Activated CD8-positive, alpha-beta memory T cell treated with anti-CD3 and anti-CD28 coated beads, Interleukin-2, amount 50 U/mL, for 4 hours (primary cell): ENCODE data around the gene DOCK1.

ENCODE experiments used
- DNase-seq: peaks from one replicate; pipeline ENCODE4 v3.0.0-alpha.2; 2020

Gene DOCK1

DNA sequence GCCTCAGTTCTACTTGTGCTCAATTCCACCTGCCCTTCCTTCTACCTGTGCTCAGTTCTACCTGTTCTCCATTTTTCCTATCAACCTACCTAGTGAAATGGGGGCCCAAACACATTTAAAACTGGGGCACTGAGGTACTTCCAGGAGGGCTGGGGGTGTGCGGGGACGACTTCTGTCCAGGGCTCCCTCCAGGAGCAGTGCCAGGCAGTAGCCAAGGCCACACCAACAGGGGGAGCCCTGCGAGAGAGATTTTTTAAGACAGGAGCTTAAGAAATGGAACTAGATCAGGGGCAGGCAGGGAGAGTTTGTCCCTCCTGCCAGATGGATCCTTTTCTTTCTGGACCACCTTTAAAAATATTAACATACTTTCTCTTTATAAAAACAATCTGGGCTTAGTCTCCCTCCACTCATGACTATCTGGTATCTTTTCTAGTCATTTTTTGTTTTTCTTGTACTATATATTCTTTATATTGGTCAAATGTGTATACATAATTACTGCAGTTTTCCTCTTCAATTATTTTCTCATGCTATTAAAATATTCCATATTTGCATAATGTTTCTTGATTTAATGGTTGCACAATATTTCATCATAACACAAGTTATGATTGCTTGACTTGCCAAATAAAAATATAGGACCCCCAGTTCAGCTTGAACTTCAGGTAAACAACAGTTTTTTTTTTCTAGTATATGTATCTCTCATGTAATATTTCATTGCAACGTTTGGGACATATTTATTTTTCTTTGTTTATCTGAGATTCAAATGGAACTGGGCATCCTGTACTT lies 338.5 kb downstream of the DOCK1 start:
- no peak for DNase-seq

GRCh38 chr10:127245456-127245855 lies 340.2 kb downstream of the DOCK1 start:
- no peak for DNase-seq

- no peak for DNase-seq
Measured at GRCh38 chr10:127250031-127250430, 344.8 kb downstream of the DOCK1 start.

- no peak for DNase-seq
Measured at GRCh38 chr10:127252818-127253217, 347.6 kb downstream of the DOCK1 start.

- no peak for DNase-seq
Measured at GRCh38 chr10:127254276-127254675, 349.0 kb downstream of the DOCK1 start.

GRCh38 chr10:127257395-127257794 lies 352.2 kb downstream of the DOCK1 start:
- no peak for DNase-seq

GRCh38 chr10:127259347-127259746 lies 354.1 kb downstream of the DOCK1 start:
- DNase-seq: no peak

DNA sequence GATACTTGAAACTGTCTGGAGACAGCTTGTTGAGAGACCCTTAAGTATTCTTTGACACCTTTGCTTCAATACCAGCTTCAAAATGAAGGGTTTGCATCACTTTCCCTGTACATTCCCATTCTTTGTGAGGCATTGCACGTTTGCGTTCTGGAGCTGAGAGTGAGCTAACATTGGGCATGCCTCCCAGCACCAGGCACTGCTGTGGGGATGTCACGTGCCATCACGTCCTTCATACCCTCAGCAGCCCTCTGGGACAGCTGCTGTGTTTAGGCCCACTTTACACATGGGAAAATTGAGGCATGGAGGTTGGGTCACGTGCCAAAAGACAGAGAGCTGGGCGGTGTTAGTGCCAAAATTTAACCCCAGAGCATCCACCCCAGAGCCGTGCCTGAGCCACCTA lies 357.4 kb downstream of the DOCK1 start:
- no peak for DNase-seq

DNA sequence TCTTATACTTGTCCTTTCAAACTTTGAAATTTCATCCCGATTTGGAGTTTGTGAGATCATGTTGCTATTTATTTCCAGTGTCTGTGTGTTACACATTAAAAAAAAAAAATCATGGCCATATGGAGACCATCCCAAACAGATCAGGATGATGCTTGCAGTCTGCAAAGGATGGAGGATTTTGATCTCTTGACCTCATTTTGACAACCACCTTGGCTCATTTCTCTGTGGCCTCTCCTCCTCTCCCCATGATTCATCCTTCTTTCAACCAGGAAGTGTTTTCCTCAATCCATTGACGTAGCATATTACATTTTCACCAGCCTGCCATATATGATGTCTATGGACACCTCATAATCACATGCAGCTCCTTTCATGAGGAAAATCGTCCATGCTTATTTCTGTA lies 360.1 kb downstream of the DOCK1 start:
- no peak for DNase-seq

DNA sequence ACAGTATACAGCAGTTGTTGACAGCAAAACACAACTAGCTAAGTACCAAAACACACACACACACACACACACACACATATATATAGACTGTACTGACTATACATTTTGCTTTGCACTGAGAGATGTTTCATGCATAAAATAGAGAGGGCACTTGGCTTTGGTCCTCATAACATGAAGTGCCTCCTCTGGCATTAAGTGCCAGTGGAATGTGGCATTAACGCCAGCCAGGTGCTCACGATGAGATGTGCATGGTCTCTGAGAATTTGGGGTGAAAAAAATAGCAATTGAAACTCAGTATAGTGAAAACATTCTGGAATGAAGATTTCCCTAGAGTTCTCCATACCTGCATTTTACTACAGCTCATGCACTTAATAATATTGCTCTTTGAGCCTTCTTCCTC lies 361.2 kb downstream of the DOCK1 start:
- DNase-seq: no peak

DNA sequence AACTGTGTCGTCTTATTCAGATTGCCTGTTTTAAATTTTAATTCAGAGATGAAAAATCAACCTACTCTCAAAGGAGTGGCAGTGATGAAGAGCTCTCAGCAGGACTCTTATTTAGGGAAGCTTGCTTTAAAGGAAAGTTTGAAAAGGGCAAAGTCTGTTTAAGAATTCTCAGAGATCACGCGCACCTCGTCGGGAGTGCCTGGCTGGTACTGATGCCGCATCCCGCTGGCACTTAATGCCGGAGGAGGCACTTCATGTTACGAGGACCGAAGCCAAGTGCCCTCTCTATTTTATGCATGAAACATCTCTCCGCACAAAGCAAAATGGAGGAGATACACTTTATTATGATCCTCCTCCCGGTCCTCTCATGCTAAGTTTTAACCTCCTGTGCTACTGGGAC lies 362.2 kb downstream of the DOCK1 start:
- DNase-seq: no peak

GRCh38 chr10:127272076-127272475 lies 366.8 kb downstream of the DOCK1 start:
- DNase-seq: no peak

GRCh38 chr10:127275272-127275671 lies 370.0 kb downstream of the DOCK1 start:
- no peak for DNase-seq

DNA sequence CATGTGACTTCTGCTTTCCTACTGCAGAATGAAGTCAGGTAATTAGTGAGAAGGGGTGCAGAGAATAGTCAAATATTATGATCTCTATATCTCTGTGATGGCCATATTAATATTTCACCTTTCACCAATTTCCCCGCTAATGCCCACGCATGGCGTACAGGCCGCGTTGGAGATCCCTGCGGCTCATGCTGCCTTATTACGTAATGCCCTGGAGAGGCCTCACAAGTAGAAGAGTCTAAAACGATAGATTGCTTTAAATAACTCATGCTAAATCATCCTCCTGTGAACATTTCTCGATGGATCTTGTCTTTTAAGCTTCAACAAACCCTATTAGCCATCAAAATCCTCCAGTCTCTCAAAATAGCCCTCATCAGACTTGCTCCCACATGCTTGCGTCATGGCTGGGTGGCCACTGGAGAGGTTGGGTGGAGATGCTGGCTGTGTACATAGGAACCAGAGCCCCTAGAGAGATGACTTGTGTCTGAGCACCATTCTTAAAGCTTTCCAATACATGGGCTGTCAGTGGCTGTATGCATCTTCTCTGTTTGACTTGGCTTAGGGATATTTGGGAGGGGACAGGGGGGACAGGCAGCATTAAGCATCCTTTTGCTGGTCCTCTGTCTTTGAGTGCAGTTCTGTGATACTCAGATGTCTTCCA lies 370.7 kb downstream of the DOCK1 start:
- no peak for DNase-seq

GRCh38 chr10:127276794-127277462 lies 371.7 kb downstream of the DOCK1 start:
- DNase-seq: no peak

GRCh38 chr10:127278001-127278400 lies 372.8 kb downstream of the DOCK1 start:
- DNase-seq: no peak

DNA sequence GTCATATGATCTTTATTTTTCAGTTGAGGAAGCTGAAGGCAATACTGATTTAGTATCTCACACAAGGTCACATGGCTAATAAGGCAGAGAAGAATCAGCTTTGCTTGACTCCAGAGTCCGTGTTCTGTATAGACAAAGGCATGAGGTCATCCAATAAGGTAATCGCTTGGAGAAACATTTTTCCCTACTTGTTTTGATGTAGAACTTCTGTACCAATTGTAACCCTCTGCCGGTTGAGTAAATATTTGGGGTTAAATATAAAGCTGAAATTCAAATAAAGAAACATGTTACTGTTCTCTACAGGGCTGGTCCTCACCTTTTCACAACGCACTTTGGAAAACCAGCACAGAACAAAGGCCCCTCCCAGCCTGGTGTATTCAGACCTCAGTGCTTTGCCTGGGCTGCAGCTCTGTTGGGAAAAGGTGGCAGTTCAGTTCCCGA lies 374.1 kb downstream of the DOCK1 start:
- DNase-seq: no peak

- DNase-seq: no peak
Measured at GRCh38 chr10:127280446-127280845, 375.2 kb downstream of the DOCK1 start.

- no peak for DNase-seq
Measured at GRCh38 chr10:127283017-127283416, 377.8 kb downstream of the DOCK1 start.

DNA sequence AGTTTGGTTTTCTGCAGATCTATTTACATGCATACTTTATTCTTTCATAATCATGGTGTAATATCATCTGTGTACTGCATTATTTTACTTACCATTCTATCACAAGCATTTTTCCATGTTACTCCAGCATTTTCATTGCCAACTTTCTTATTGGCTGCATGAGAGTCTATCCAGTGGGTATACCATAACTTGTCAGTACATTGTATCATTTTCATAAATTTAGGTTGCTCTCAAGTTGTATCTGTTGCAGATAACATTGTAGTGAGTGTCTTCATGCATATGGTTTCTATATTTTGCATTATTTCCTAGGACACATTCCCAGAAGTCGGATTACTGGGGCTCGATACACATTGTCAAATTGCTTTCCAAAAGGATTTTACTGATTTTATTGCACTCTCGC lies 378.3 kb downstream of the DOCK1 start:
- DNase-seq: no peak

DNA sequence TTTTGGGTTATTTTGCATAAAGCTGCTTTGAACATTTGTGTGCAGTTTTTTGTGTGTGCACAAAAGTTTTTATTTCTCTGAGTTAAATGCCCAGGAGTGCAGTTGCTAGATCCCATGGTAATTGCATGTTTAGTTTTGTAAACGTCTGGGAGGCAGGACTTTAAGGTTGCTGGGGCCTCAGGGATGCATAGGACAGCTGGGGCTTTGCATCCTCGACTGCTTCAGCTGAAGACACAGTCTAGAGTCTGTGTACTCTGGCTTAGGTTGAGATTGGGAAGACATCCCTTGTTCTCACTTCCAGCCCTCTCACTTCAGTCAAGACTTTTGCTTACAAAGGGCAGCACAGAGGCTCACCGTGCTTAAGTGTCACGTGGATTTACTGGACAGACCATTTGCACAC lies 385.6 kb downstream of the DOCK1 start:
- DNase-seq: no peak

GRCh38 chr10:127291329-127291728 lies 386.1 kb downstream of the DOCK1 start:
- DNase-seq: no peak

- DNase-seq: no peak
Measured at GRCh38 chr10:127292888-127293287, 387.7 kb downstream of the DOCK1 start.

DNA sequence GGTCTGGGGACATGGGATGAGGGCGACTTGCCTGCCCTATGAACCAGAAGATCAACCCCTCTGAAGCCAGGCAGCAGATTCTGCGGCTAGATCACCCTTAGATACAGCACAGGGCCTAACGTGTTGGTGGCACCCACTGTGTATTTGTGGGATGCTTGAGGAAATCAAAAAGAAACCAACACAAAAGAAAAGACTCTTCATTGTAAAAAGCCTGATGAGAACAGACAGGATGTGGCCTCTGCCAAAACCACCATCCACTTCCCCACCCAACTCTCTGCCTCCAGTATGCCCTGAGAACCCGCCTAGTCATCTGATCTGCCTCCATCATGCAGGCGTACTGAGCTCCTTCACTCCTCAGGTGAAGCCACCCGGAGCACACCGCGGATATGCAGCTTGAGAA lies 388.4 kb downstream of the DOCK1 start:
- DNase-seq: no peak
